ENCODE measurements around the gene CHID1.

The CHID1 gene

GRCh38 chr11:921921-922678 is 11.5 kb upstream of the CHID1 start:
- ChIA-PET CTCF (interaction anchor here (0.9 to 1.3 kb wide), 6 partner anchors 11 to 71 kb away, joined by 3 to 4 read pairs (median 3); no protein-coding TSS in a partner anchor), POLR2A (interaction anchor here (0.6 kb wide), 1 partner anchor 11 kb away, joined by 3 read pairs; the partner anchor contains the start of gene CHID1)
- Histone ChIP-seq H3K27me3 (replicated peaks in 2 of 5; ENCODE audit: control insufficient read depth in 4 of 5, insufficient read depth in 5 of 5, low read length in 4 of 5) (no peaks in the 10 kb centered on the region), H3K27ac (ENCODE audit: insufficient read depth in 1 of 2, low read depth in 1 of 2, low read length in 2 of 2, poor library complexity in 1 of 2, severe bottlenecking in 2 of 2) (no peak overlapping the region), H3K36me3 (ENCODE audit: control insufficient read depth in 4 of 4, insufficient read depth in 4 of 4, low read length in 3 of 4) (no peaks in the 10 kb centered on the region), H3K9me3 (ENCODE audit: control extremely low read depth in 1 of 5, control insufficient read depth in 4 of 5, insufficient read depth in 2 of 5, low read depth in 1 of 5, low read length in 4 of 5) (no peaks in the 10 kb centered on the region), H3K4me1 (ENCODE audit: control extremely low read depth in 1 of 4, control insufficient read depth in 4 of 4, insufficient read depth in 4 of 4, low read length in 3 of 4) (peaks cover 4 to 16% (median 12%) of the 10 kb centered on the region in 4 experiments), H3K4me3 (ENCODE audit: control insufficient read depth in 1 of 7, extremely low read depth in 1 of 7, insufficient read depth in 4 of 7, low read depth in 2 of 7, low read length in 6 of 7) (no peak overlapping the region)
- DNase-seq = no peak
- 93% methylated on average over 12 of the region's 15 CpGs for WGBS (ENCODE audit: insufficient coverage)

DNA sequence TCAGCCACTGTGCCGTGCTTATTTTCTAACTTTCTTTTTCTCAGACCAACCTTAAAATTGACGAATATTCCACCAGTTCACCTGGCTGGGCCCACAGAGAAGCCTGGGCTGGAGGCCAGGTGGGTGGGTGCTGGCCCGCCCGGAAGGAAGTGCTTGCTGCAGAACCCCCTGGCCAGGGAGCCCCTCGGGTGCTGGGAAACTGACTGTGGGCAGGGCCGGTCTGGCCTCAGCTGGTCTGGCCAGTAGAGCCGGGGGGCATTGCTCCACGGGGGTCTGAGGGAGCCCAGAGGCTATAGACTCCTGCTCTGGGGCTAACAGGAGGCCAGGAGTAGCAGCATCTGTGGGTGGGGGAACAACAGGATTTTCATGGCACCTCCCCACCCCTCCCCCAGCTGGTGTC is 6.8 kb upstream of the CHID1 start:
- ChIA-PET POLR2A (no interaction called here), CTCF (no interaction called here)
- no peaks in the 10 kb centered on the region for H3K36me3 ChIP-seq (ENCODE audit: control insufficient read depth in 4 of 4, insufficient read depth in 4 of 4, low read length in 3 of 4)
- no peak overlapping the region for H3K4me3 ChIP-seq (ENCODE audit: control insufficient read depth in 1 of 7, extremely low read depth in 1 of 7, insufficient read depth in 4 of 7, low read depth in 2 of 7, low read length in 6 of 7)
- no peak for DNase-seq
- H3K27ac ChIP-seq (ENCODE audit: insufficient read depth in 1 of 2, low read depth in 1 of 2, low read length in 2 of 2, poor library complexity in 1 of 2, severe bottlenecking in 2 of 2) = no peak overlapping the region
- no peaks in the 10 kb centered on the region for H3K27me3 ChIP-seq (replicated peaks in 2 of 5; ENCODE audit: control insufficient read depth in 4 of 5, insufficient read depth in 5 of 5, low read length in 4 of 5)
- H3K4me1 ChIP-seq (ENCODE audit: control extremely low read depth in 1 of 4, control insufficient read depth in 4 of 4, insufficient read depth in 4 of 4, low read length in 3 of 4) = no peaks in the 10 kb centered on the region
- WGBS (ENCODE audit: insufficient coverage) = 96% methylated on average over 7 of the region's 8 CpGs
- no peaks in the 10 kb centered on the region for H3K9me3 ChIP-seq (ENCODE audit: control extremely low read depth in 1 of 5, control insufficient read depth in 4 of 5, insufficient read depth in 2 of 5, low read depth in 1 of 5, low read length in 4 of 5)

DNA sequence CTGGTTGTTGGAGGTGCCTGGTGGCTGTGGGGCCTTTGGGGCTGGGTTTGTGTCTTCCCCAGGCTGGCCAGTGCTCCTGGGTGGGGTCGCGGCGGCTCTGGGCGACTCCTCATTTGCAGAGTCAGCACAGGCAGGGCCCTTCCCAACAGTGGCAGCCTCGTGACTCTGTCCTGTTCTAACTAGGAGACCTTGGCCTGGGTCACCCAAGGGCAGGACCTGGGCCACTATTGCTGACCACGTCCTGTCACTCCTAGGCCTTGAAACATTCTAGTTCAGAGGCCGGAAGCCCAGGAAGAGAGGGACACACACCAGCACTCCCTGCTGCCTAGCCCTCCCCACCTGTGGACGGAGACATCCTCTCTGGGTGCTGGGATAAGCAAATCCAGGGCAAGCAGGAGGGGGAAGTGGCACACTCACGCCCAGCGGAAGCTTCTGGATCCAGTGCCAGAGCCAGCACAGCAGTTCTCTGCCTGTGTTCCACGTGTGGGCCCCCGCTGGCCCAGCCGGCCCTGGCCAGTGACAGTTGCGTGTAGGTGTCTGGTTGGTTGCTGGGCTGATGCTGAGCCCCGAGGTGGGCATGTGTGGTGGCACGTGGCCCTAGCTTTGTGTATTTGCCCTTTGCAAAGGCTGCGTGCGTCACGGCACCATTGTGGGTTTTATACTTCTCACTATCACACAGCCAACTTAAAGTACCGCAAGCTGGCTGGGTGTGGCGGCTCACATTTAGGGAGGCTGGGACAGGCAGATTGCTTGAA is 4.3 kb upstream of the CHID1 start:
- CTCF ChIA-PET = interaction anchor here (0.6 to 1.1 kb wide), 4 partner anchors 9 to 28 kb away, joined by 3 to 5 read pairs (median 4); no protein-coding TSS in a partner anchor
- Histone ChIP-seq H3K4me3 (ENCODE audit: control insufficient read depth in 1 of 7, extremely low read depth in 1 of 7, insufficient read depth in 4 of 7, low read depth in 2 of 7, low read length in 6 of 7) (no peak overlapping the region), H3K27me3 (replicated peaks in 2 of 5; ENCODE audit: control insufficient read depth in 4 of 5, insufficient read depth in 5 of 5, low read length in 4 of 5) (no peaks in the 10 kb centered on the region), H3K9me3 (ENCODE audit: control extremely low read depth in 1 of 5, control insufficient read depth in 4 of 5, insufficient read depth in 2 of 5, low read depth in 1 of 5, low read length in 4 of 5) (no peaks in the 10 kb centered on the region), H3K4me1 (ENCODE audit: control extremely low read depth in 1 of 4, control insufficient read depth in 4 of 4, insufficient read depth in 4 of 4, low read length in 3 of 4) (peaks cover 0 to 16% (median 13%) of the 10 kb centered on the region in 4 experiments), H3K27ac (ENCODE audit: insufficient read depth in 1 of 2, low read depth in 1 of 2, low read length in 2 of 2, poor library complexity in 1 of 2, severe bottlenecking in 2 of 2) (no peak overlapping the region), H3K36me3 (ENCODE audit: control insufficient read depth in 4 of 4, insufficient read depth in 4 of 4, low read length in 3 of 4) (no peaks in the 10 kb centered on the region)
- WGBS (ENCODE audit: insufficient coverage) = over 99% methylated on average over 15 of the region's 21 CpGs
- POLR2A ChIA-PET = no interaction called here
- peak in 1 of 3 donors; percentile 57 for DNase-seq

- Histone ChIP-seq H3K36me3 (ENCODE audit: control insufficient read depth in 4 of 4, insufficient read depth in 4 of 4, low read length in 3 of 4) (no peaks in the 10 kb centered on the region), H3K27me3 (replicated peaks in 2 of 5; ENCODE audit: control insufficient read depth in 4 of 5, insufficient read depth in 5 of 5, low read length in 4 of 5) (no peaks in the 10 kb centered on the region), H3K4me3 (ENCODE audit: control insufficient read depth in 1 of 7, extremely low read depth in 1 of 7, insufficient read depth in 4 of 7, low read depth in 2 of 7, low read length in 6 of 7) (no peak overlapping the region), H3K4me1 (ENCODE audit: control extremely low read depth in 1 of 4, control insufficient read depth in 4 of 4, insufficient read depth in 4 of 4, low read length in 3 of 4) (peaks cover 0 to 23% (median 19%) of the 10 kb centered on the region in 4 experiments), H3K27ac (ENCODE audit: insufficient read depth in 1 of 2, low read depth in 1 of 2, low read length in 2 of 2, poor library complexity in 1 of 2, severe bottlenecking in 2 of 2) (no peak overlapping the region), H3K9me3 (ENCODE audit: control extremely low read depth in 1 of 5, control insufficient read depth in 4 of 5, insufficient read depth in 2 of 5, low read depth in 1 of 5, low read length in 4 of 5) (no peaks in the 10 kb centered on the region)
- POLR2A ChIA-PET = no interaction called here
- DNase-seq = no peak
- CTCF ChIA-PET = no interaction called here
- 100% methylated on average over 4 of the region's 5 CpGs for WGBS (ENCODE audit: insufficient coverage)
Observed at GRCh38 chr11:914204-914603, 3.6 kb upstream of the CHID1 start.

DNA sequence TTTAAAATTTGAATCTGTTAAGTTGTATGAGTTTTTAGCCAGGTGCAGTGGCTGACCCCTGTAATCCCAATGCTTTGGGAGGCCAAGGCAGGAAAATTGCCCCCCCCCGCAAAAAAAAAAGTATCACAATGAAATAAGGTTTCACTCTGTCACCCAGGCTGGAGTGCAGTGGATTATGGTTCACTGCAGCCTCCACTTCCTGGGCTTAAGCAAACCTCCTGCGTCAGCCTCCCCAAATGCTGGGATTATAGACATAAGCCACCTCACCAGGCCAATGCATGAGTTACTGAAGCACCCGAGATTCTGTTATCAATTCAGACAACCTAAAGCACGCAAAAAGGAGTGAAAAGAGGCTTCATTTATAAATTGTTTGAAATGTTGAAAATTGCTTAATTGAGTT is 2.4 kb upstream of the CHID1 start:
- Histone ChIP-seq H3K27me3 (replicated peaks in 2 of 5; ENCODE audit: control insufficient read depth in 4 of 5, insufficient read depth in 5 of 5, low read length in 4 of 5) (no peaks in the 10 kb centered on the region), H3K9me3 (ENCODE audit: control extremely low read depth in 1 of 5, control insufficient read depth in 4 of 5, insufficient read depth in 2 of 5, low read depth in 1 of 5, low read length in 4 of 5) (no peaks in the 10 kb centered on the region), H3K36me3 (ENCODE audit: control insufficient read depth in 4 of 4, insufficient read depth in 4 of 4, low read length in 3 of 4) (peaks cover 0 to 9% (median 2%) of the 10 kb centered on the region in 4 experiments), H3K4me3 (ENCODE audit: control insufficient read depth in 1 of 7, extremely low read depth in 1 of 7, insufficient read depth in 4 of 7, low read depth in 2 of 7, low read length in 6 of 7) (no peak overlapping the region), H3K4me1 (ENCODE audit: control extremely low read depth in 1 of 4, control insufficient read depth in 4 of 4, insufficient read depth in 4 of 4, low read length in 3 of 4) (peaks cover 0 to 23% (median 19%) of the 10 kb centered on the region in 4 experiments), H3K27ac (ENCODE audit: insufficient read depth in 1 of 2, low read depth in 1 of 2, low read length in 2 of 2, poor library complexity in 1 of 2, severe bottlenecking in 2 of 2) (no peak overlapping the region)
- CTCF ChIA-PET = interaction anchor here (2.0 kb wide), 1 partner anchor 12 kb away, joined by 9 read pairs; the partner anchor contains the start of gene AP2A2
- POLR2A ChIA-PET = no interaction called here
- 100% methylated on average over 3 of the region's 4 CpGs for WGBS (ENCODE audit: insufficient coverage)
- DNase-seq = no peak

- POLR2A ChIA-PET = interaction anchor here (1.0 kb wide), 1 partner anchor 20 kb away, joined by 3 read pairs; no protein-coding TSS in a partner anchor
- CTCF ChIA-PET = interaction anchor here (1.1 to 2.0 kb wide), 2 partner anchors 12 to 66 kb away, joined by 3 to 9 read pairs; partner anchors contain the start of gene AP2A2
- 95% methylated on average over 7 of the region's 14 CpGs for WGBS (ENCODE audit: insufficient coverage)
- DNase-seq = no peak
- Histone ChIP-seq H3K27ac (ENCODE audit: insufficient read depth in 1 of 2, low read depth in 1 of 2, low read length in 2 of 2, poor library complexity in 1 of 2, severe bottlenecking in 2 of 2) (no peak overlapping the region), H3K36me3 (ENCODE audit: control insufficient read depth in 4 of 4, insufficient read depth in 4 of 4, low read length in 3 of 4) (peaks cover 0 to 16% (median 3%) of the 10 kb centered on the region in 4 experiments), H3K4me1 (ENCODE audit: control extremely low read depth in 1 of 4, control insufficient read depth in 4 of 4, insufficient read depth in 4 of 4, low read length in 3 of 4) (peaks cover 0 to 23% (median 19%) of the 10 kb centered on the region in 4 experiments), H3K4me3 (ENCODE audit: control insufficient read depth in 1 of 7, extremely low read depth in 1 of 7, insufficient read depth in 4 of 7, low read depth in 2 of 7, low read length in 6 of 7) (no peak overlapping the region), H3K27me3 (replicated peaks in 2 of 5; ENCODE audit: control insufficient read depth in 4 of 5, insufficient read depth in 5 of 5, low read length in 4 of 5) (no peaks in the 10 kb centered on the region), H3K9me3 (ENCODE audit: control extremely low read depth in 1 of 5, control insufficient read depth in 4 of 5, insufficient read depth in 2 of 5, low read depth in 1 of 5, low read length in 4 of 5) (no peaks in the 10 kb centered on the region)
Observed at GRCh38 chr11:912266-912665, 1.7 kb upstream of the CHID1 start.
